NCI-H748 treated with DMSO at 0.1 percent for 48 hours (cell line): Measurements from ENCODE around the gene PDF.

ENCODE experiments used
- DNase-seq: peaks from one replicate; lab custom pipeline; 2025; lab: John Stamatoyannopoulos, UW

The PDF gene

DNA sequence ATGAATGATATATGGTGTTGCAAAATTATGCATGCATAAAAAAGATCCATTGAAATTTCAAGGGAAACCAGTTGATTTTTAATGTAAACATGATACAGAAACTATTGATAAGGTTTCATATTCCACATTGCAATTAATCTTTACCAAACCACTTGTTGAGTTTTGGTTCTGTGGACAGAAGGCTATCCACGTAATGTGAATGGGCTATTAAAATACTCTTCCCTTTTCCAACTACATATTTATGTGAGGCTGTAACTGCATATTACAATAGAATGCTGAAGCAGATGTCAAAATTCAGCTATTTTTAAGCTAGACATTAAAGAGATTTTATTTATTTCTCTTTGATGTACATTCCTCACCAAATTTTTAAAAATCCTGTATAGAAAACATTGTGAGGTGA, 53.0 kb downstream of the PDF start:
- DNase-seq, result no peak
